ENCODE data around the gene ZNF280B. TPM values are rescaled to one million over a fixed set of nuclear protein-coding genes. Genes with fewer than 3 reads are reported as not detected.

Gene ZNF280B
- polyA plus RNA-seq, 1 of the 3 experiments (the other 2 are of a cell fraction) = 0.82 TPM

GRCh38 chr22:22488736-22489135 is 19.8 kb downstream of the ZNF280B start:
- TF ChIP-seq RAD21 (IDR thresholded peaks at IDR 0.05; ENCODE audit: low read length) (no peak), RCOR1 (IDR thresholded peaks at IDR 0.05; ENCODE audit: low read length) (no peak), TEAD4 (IDR thresholded peaks at IDR 0.05; ENCODE audit: borderline replicate concordance, insufficient read depth) (no peak), EP300 (IDR thresholded peaks at IDR 0.05; ENCODE audit: borderline replicate concordance in 1 of 2, low read depth in 1 of 2, low read length in 1 of 2) (no peak), MXI1 (IDR thresholded peaks at IDR 0.05; ENCODE audit: low read depth, low read length) (no peak), GABPA (IDR thresholded peaks at IDR 0.05; ENCODE audit: low read depth) (no peak), MEF2A (IDR thresholded peaks at IDR 0.05; ENCODE audit: borderline replicate concordance, low read depth) (no peak), ELF1 (IDR thresholded peaks at IDR 0.05) (no peak), NRF1 (IDR thresholded peaks at IDR 0.05; ENCODE audit: low read depth, low read length) (no peak), USF2 (IDR thresholded peaks at IDR 0.05; ENCODE audit: borderline replicate concordance, low read depth, low read length) (no peak), POLR2AphosphoS5 (IDR thresholded peaks at IDR 0.05; ENCODE audit: low read depth, low read length) (no peak)
- TF ChIP-seq, protein P1, sequence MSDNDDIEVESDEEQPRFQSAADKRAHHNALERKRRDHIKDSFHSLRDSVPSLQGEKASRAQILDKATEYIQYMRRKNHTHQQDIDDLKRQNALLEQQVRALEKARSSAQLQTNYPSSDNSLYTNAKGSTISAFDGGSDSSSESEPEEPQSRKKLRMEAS (IDR thresholded peaks at IDR 0.05; ENCODE audit: low read depth) = no peak
- TF ChIP-seq, protein P2, sequence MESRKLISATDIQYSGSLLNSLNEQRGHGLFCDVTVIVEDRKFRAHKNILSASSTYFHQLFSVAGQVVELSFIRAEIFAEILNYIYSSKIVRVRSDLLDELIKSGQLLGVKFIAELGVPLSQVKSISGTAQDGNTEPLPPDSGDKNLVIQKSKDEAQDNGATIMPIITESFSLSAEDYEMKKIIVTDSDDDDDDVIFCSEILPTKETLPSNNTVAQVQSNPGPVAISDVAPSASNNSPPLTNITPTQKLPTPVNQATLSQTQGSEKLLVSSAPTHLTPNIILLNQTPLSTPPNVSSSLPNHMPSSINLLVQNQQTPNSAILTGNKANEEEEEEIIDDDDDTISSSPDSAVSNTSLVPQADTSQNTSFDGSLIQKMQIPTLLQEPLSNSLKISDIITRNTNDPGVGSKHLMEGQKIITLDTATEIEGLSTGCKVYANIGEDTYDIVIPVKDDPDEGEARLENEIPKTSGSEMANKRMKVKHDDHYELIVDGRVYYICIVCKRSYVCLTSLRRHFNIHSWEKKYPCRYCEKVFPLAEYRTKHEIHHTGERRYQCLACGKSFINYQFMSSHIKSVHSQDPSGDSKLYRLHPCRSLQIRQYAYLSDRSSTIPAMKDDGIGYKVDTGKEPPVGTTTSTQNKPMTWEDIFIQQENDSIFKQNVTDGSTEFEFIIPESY (IDR thresholded peaks at IDR 0.05; ENCODE audit: borderline replicate concordance, low read depth) = no peak
- POLR2A ChIA-PET = no interaction called here
- no peaks in the 10 kb centered on the region for H3K4me1 ChIP-seq (ENCODE audit: control insufficient read depth in 1 of 2, insufficient read depth in 2 of 2, low read depth in 1 of 2, low read length in 1 of 2)
- H3K9me3 ChIP-seq = no peaks in the 10 kb centered on the region
- no peaks in the 10 kb centered on the region for H3K79me2 ChIP-seq (ENCODE audit: insufficient read depth)
- CTCF ChIA-PET = interaction anchor here (0.9 to 1.7 kb wide), 6 partner anchors 16 to 221 kb away, joined by 3 to 5 read pairs (median 4); partner anchors contain the start of gene ZNF280B
- H2AFZ ChIP-seq (ENCODE audit: low read depth) = no peak overlapping the region
- H3K36me3 ChIP-seq (replicated peaks in 1 of 2; ENCODE audit: control insufficient read depth in 1 of 2, insufficient read depth in 2 of 2, low read length in 1 of 2) = peaks cover 37 to 38% of the 10 kb centered on the region in 2 experiments
- no peaks in the 10 kb centered on the region for H4K20me1 ChIP-seq (ENCODE audit: insufficient read depth)
- H3F3A ChIP-seq (replicated peaks; ENCODE audit: insufficient read depth) = no peaks in the 10 kb centered on the region
- no peak overlapping the region for H3K4me2 ChIP-seq
- no peak overlapping the region for H3K27ac ChIP-seq (ENCODE audit: low read depth in 2 of 2, low read length in 1 of 2)
- no peaks in the 10 kb centered on the region for H3K27me3 ChIP-seq (ENCODE audit: insufficient read depth)
- 90% methylated on average over 5 of the region's 5 CpGs for WGBS (ENCODE audit: low lambda C conversion rate)
- no peaks in the 10 kb centered on the region for H3K9me2 ChIP-seq
- no peak overlapping the region for H3K4me3 ChIP-seq (ENCODE audit: low read depth in 2 of 2, low read length in 1 of 2)
- no peak overlapping the region for H3K9ac ChIP-seq
- no peak for DNase-seq

DNA sequence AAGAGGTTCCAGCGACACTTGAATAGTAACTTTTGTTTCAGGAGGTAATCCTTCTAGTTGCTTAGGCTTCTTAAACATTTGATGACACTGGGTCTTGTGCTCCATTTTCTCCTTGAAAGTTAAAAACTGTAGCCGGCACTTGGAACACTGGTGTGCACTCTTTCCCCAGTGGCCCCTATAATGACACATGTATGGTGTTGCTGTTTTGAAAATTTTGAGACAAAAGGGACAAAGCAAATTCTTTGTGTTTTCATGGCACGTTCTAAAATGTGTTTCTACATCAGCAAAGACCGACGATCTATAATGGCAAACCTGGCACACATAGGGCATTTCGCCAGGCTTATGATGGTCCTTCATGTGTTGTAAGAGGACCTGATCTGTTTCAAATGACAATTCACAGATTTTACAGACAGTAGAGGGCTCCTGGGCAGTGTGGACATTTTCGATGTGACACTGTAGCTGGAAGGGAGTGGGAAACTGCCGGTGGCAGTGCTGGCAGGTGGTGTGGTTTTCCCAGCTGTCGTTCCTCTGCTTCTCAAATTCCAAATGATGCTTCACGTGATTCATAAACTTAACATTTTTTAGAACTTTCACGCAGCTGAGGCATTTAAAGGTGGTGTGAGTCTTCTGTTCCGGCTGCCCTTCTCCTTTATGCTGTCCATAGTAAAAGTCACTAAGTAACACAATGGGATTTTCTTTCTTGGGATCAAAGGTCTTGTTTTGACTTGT is 20.5 kb downstream of the ZNF280B start:
- Histone ChIP-seq H3K9me2 (no peaks in the 10 kb centered on the region), H3F3A (replicated peaks; ENCODE audit: insufficient read depth) (no peaks in the 10 kb centered on the region), H3K27ac (ENCODE audit: low read depth in 2 of 2, low read length in 1 of 2) (no peak overlapping the region), H2AFZ (ENCODE audit: low read depth) (no peak overlapping the region), H4K20me1 (ENCODE audit: insufficient read depth) (no peaks in the 10 kb centered on the region), H3K9ac (no peak overlapping the region), H3K79me2 (ENCODE audit: insufficient read depth) (no peaks in the 10 kb centered on the region), H3K4me3 (ENCODE audit: low read depth in 2 of 2, low read length in 1 of 2) (no peak overlapping the region), H3K9me3 (no peaks in the 10 kb centered on the region), H3K4me2 (no peak overlapping the region), H3K36me3 (replicated peaks in 1 of 2; ENCODE audit: control insufficient read depth in 1 of 2, insufficient read depth in 2 of 2, low read length in 1 of 2) (peaks cover 31 to 32% of the 10 kb centered on the region in 2 experiments), H3K4me1 (ENCODE audit: control insufficient read depth in 1 of 2, insufficient read depth in 2 of 2, low read depth in 1 of 2, low read length in 1 of 2) (no peaks in the 10 kb centered on the region), H3K27me3 (ENCODE audit: insufficient read depth) (no peaks in the 10 kb centered on the region)
- CTCF ChIA-PET = interaction anchor here (1.4 to 4.0 kb wide), 3 partner anchors 23 to 88 kb away, joined by 4 to 13 read pairs (median 5); no protein-coding TSS in a partner anchor
- DNase-seq = no peak
- POLR2A ChIA-PET = no interaction called here
- WGBS (ENCODE audit: low lambda C conversion rate) = 89% methylated on average over 12 of the region's 12 CpGs
- TF ChIP-seq ELF1 (IDR thresholded peaks at IDR 0.05) (no peak), CTCF (IDR thresholded peaks at IDR 0.05) (no peak), FOXM1 (IDR thresholded peaks at IDR 0.05; ENCODE audit: low read depth) (no peak), NRF1 (IDR thresholded peaks at IDR 0.05; ENCODE audit: low read depth, low read length) (no peak), MEF2A (IDR thresholded peaks at IDR 0.05; ENCODE audit: borderline replicate concordance, low read depth) (no peak), RCOR1 (IDR thresholded peaks at IDR 0.05; ENCODE audit: low read length) (no peak), EP300 (IDR thresholded peaks at IDR 0.05; ENCODE audit: borderline replicate concordance in 1 of 2, low read depth in 1 of 2, low read length in 1 of 2) (no peak), MXI1 (IDR thresholded peaks at IDR 0.05; ENCODE audit: low read depth, low read length) (no peak), TEAD4 (IDR thresholded peaks at IDR 0.05; ENCODE audit: borderline replicate concordance, insufficient read depth) (no peak), NFIC (IDR thresholded peaks at IDR 0.05; ENCODE audit: borderline replicate concordance) (no peak), YY1 (IDR thresholded peaks at IDR 0.05; ENCODE audit: low read depth) (no peak)
- TF ChIP-seq, protein P1 (IDR thresholded peaks at IDR 0.05; ENCODE audit: low read depth) = no peak

All from SK-N-SH (cell line).